ENCODE measurements around the gene TICAM1. TPM values are rescaled to one million over a fixed set of nuclear protein-coding genes. Genes with fewer than 3 reads are reported as not detected.

Gene TICAM1
- 2.5 and 2.6 TPM in 2 replicates for total RNA-seq

DNA sequence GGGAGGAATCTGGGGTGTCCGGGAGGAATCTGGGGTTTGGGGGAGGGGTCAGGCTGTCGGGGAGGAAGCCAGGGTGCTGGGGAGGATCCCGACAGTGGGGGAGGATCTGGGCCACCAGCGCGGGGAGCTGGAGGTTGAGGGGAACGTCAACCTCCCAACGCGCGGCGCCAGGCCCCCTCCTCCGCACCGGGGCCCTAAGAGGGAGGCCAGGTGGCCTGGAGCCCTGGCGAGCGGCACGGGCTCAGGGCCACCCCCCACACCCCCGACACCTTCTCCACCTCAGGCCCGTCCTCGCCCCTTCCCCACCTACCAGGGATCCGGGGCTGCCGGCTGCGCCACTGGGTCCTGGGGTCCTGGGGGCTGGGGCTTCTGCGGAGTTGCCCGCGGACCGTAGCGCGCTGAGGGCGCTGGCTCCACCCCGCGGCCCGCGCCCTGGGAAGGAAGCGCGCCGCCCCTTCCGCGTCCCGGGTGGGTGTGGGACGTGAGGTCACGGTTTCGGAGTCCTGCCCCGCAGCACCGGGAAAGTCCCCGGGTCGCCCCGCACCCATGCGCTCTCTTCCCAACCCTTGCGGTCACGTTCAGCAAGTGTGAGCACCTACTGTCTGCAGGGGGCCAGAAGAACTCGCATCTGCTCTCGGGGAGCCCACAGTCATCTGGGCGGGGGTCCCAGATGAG lies at the start of gene TICAM1:
Gene TICAM1, minus strand, starts transcription at position 409 of the 675 bp plus-strand sequence. CDS start 13,335 bp downstream, outside the sequence.

DNA sequence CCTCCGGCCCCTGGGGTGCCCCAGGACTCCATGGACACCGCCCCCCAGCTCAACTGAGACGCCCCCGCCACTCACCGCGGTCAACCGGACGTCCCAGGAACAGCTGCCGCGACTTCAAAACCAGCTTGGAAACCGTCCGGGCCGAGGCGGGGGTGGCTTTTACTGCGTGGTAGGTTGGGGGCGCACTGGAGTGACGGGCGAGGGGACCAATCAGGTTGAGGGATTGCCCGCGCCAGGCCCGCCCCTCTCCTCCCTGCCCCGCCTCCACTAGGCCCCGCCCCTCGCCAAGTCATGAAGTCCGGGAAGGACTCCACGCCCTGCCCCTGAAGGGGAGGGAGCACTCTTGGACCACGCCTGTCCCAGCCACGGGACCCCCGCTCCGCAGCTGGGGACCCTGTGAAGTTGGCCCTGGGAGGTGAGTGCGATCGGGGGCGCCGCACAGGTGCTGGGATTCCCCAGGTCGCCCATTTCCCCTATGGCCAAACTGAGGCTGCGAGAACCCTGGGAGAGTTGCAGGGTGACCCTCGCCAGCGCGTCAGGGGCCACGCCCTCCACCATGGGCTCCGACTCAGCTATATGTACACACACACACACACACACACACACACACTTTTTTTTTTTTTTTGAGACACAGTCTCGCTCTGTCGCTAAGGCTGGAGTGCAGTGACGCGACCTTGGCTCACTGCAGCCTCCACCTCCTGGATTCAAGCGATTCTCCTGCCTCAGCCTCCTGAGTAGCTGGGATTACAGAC lies 36.2 kb upstream of the TICAM1 start, which contains the start of gene PLIN3:
Gene PLIN3, minus strand, starts transcription at position 134 of the 752 bp plus-strand sequence. CDS start 6,273 bp downstream, outside the sequence.

DNA sequence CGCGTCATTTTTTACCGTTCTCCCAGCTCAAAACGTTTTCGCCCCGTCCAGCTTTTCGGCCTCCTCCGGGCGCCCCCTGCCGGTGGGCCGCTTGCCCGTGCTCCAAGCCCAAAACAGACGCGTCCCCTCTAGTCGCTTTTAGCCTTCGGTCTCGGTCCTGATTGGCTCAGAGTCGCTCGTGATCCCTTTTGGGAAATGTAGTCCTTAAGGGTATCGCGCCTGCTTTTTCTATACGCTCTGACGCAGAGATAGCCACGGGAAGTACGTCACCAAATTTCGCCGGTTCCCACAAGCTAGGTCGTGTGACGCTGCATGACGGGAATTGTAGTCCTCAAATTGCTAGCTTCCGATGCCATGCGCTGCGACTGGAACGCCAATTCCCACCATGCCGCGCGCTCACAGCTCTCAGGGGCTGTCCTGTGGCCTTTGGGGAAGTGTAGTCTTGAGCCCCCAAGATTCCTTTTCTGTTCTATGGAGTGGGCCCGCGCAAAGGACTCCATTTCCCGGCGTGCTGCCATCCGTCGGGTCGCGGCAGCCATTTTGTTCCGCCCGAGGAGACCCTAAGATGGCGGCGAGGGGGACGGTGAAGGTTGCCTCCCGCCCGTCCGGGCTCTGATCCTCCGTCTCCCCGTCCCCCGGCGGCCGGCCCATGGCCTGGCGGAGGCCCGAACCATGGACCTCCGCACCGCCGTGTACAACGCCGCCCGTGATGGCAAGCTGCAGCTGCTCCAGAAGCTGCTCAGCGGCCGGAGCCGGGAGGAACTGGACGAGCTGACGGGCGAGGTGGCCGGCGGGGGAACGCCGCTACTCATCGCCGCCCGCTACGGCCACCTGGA lies 40.1 kb downstream of the TICAM1 start, which contains the start of gene FEM1A:
Gene FEM1A, plus strand, starts transcription at position 552 of the 836 bp plus-strand sequence. Its CDS starts 121 bp downstream, at position 673.

Other genes with a start within 250 kb of the TICAM1 start
- gene TNFAIP8L1, start 192.2 kb downstream of the TICAM1 start, total RNA-seq, result 61.8 and 96.2 TPM in 2 replicates
- gene MYDGF, start 161.4 kb downstream of the TICAM1 start, total RNA-seq, result 143 and 186 TPM in 2 replicates
- gene DPP9, start 107.9 kb downstream of the TICAM1 start, total RNA-seq, result 11.7 and 12.1 TPM in 2 replicates
- gene FEM1A, start 40.0 kb downstream of the TICAM1 start, total RNA-seq, result 13.2 and 14.0 TPM in 2 replicates
- gene PLIN3, start 36.0 kb upstream of the TICAM1 start, total RNA-seq, result 61.8 and 77.4 TPM in 2 replicates
- not detected in 2 replicates for gene ARRDC5, start 71.2 kb upstream of the TICAM1 start, total RNA-seq
- gene UHRF1, start 77.8 kb upstream of the TICAM1 start, total RNA-seq, result 6.0 and 6.1 TPM in 2 replicates
- gene KDM4B, start 137.4 kb upstream of the TICAM1 start, total RNA-seq, result 9.6 and 10.4 TPM in 2 replicates